G401.6 (cell line): ENCODE results near the gene MSI2.

Experiments used
- FAIRE-seq: peaks from 2 replicates; lab custom pipeline; 2012; peaks lifted over from hg19 to GRCh38; lab: Jason Lieb, UNC

The MSI2 gene

GRCh38 chr17:57691939-57692338, 435.6 kb downstream of the MSI2 start:
- no peak for FAIRE-seq

- no peak for FAIRE-seq
These were observed 436.4 kb downstream of the MSI2 start for GRCh38 chr17:57692770-57693169.

- FAIRE-seq, result no peak
These were observed 437.7 kb downstream of the MSI2 start for GRCh38 chr17:57694051-57694450.

DNA sequence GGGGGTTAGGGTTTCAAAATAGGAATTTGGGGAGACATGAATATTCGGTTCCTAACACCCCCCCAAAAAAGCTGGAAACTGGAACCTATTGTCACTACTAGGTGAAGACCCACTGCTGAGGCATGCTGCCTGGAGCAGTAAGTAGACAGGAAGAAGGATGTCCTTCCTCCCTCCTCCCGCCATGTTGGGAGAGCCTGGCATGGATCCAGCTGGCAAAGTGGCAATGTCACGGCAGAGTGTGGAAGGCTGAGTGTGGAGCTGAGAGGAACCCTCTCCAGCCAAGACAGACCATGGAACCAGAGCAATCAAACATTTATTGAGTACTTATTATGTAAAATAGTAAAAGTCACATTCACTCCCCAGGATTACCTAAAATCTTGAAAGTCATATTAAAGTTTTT, 439.7 kb downstream of the MSI2 start:
- FAIRE-seq, result no peak

DNA sequence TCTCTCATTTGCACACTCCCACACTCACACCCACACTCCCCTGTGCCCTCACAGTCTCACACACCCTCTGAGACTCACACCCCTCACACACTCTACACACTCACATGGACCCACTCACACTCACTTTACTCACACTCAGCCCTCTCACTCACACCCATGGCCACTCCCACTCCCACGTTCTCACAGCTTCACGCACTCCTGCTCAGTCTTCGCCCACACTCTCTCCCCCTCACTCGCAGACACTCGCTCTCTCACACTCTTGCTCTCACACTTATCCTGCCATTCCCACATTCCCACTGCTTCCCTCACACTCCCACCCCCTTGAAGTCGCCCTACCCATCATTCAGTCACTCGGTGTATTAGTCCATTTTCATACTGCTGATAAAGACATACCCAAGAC, 440.9 kb downstream of the MSI2 start:
- FAIRE-seq, result no peak

DNA sequence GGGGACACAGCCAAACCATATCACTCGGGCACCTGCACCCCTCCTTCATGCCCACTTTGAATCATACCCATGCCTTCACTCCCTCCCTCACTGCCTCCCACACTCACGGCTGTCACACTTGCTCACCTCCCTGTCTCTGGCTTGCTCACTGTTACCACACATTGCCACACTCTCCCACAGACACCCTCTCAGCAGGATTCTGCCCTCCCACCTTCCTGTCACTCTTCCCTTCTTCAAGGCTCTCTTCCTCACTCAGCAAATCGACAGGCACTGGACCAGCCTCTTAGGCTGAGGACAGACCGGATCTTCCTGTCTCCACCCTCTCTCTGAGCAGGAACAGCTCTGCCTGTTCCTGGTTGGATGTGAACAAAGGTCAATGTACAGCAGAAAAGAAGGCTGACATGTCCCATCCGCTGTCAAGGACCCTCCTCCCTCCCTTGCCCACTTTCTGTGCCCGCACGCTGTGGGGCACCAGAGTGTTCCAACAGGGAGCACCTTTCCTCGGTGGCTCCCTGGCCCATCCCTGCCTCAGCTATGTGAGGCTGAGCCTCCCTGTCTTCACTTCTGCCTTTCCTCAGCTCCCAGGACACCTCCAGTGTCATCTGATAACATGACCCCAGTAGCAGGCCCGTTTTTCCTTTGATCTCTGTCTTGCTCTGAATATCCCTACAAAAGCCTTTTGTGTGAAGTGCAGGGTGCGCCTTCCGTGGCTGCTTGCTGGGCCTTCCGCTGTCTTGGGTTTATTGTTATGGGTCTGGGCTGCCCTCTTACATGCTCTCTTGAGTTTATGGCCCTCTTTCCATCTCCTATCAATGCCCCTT, 441.8 kb downstream of the MSI2 start:
- FAIRE-seq, result no peak

DNA sequence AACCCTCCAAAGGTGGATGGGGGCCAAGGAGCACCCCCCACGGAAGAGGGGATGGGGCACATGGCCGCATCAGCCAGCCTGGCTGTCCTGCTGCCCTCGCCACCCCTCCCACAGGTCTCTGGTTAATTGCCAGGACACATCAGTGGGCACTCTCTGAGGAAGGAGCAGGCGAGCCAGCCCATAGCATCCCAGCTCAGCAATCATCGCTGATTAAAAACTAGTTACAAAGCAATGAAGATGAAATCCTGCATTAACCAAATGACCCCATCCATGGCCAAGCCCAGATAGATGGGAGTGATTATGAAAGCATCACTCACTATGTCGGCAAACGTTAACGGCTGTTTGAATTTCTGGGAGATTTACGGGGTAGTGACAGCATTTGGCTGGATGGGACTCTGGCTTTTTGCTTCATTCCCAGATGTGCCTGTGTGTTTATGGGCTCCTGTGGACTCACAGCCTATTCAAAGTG, 443.5 kb downstream of the MSI2 start:
- FAIRE-seq, result no peak

DNA sequence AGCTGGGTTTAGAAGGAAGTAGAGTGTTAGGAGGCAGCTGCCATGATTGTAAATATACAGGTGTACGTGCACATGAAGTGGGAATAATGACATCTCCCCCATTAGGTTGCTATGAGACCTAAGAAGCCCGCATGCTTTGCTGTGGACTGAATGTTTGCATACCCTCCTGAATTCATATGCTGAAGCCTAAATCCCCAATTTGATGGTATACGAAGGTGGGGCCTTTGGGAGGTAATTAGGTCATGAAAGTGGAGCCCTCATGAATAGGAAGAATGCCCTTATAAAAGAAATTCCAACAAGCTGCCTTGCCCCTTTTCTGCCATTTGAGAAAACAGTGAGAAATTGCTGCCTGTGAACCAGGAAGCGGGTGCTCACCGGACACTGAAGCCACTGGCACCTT, 444.8 kb downstream of the MSI2 start:
- FAIRE-seq, result no peak

DNA sequence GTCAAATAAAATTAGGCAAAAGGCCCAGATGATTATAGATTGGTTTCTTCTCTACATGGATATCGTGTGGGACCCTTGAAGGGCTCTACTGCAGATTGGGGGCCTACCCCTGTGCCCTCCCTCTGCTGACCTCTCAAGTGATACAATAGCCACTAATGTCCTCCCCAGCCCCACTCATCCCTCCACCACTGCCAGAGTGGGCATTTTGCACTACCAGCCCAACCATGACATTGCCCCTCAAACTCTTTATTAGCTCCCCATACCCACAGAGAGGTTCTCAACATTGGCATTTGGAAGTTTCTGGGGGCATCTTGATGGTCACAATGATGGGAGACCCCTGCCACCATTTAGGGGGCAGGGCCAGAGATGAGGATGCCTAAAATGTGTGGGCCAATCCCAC, 446.9 kb downstream of the MSI2 start:
- FAIRE-seq, result no peak

GRCh38 chr17:57704448-57704847, 448.1 kb downstream of the MSI2 start:
- FAIRE-seq, result no peak

DNA sequence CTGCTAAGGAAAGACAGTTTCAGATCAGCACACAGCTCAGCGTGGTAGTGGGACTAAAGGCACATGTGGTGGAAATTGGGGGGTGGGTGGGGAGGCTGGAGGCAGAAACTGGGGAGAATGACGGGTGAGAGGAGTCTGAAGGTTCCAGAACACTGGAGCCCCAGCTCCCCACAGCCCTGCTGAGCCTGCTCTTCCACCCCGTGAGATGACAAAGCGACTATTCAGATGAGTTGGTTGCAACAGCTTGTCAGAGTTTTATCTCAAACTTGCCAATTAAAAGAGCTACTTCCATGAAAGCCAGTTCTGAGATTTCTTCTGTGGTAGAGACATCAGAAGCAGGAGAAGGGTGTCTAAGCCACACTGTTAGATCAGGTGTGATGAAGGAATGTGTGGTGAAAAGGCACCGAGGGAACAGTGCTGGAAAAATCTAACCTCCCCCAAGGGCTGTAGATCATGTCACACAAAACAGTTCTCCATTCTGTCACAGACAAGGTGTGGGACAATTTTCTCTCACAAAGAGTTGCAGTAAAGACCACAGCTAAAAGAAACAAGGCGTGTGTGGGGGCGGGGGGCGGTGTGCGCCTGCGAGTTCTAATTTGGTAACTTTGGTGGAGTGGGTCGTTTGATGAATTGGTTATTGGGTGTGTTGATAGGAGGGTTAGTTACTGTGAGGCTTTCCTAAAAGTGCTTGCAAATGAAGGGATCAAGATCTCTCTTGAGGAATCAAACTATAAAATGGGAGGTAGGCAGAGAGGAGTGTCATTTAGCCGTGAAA, 449.8 kb downstream of the MSI2 start:
- FAIRE-seq, result no peak

DNA sequence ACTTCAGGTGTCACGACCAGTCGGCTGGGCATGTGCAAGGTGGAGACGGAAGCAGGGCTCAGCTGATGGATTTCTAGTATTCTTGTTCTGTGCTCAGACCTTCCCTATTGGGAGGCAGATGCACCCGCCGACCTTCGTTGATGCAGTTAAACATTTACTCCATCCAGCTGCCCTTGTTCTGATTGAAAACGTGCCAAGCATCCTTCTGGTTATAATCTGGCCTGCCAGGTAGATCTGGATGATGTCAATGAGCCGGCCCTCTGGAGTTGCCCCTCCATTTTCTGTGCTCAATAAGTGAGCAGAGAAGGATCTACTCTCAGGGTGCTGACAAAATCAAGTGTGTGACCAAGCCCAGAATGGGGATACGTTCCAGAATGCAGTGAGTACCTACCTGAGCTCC, 450.4 kb downstream of the MSI2 start:
- FAIRE-seq, result no peak

DNA sequence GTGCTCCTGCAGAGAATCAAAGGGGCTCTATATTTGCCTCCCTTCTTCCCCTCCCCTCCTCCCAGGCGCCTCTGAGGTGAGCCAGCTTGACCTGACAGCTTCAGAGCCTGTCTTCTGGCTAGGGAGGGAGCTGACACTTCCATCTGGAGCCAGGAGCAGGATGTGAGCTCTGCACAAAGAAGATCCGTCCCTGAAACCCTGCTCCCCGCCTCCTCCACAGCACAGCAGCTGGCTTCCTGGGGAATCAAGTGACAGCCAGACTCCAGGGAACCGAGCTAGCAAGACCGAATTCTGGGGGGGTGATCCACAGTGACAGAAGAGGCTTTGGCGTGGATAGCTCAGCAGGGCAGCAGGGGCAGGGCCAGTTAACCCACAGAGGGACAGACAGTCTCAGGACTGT, 451.6 kb downstream of the MSI2 start:
- FAIRE-seq, result no peak

DNA sequence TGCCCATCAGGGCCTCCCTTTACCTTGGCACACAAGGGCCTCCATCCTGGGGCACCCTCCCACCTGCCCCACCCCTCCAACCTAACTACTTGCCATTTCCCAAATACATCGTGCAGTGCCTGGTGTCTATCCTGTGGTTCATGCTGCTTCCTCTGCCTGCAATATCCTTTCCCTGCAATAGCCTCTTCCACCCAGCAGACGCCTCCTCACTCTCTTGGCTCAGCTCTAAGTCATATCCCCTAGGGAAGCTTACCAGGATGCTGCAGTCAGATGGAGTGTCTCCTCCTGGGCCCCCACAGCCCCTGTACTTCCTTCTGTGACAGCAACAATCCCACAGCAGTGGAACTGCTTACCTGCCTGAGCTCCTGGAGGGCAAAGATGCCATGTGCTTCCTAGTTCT, 452.1 kb downstream of the MSI2 start:
- no peak for FAIRE-seq

GRCh38 chr17:57713140-57713539, 456.8 kb downstream of the MSI2 start:
- FAIRE-seq, result no peak

DNA sequence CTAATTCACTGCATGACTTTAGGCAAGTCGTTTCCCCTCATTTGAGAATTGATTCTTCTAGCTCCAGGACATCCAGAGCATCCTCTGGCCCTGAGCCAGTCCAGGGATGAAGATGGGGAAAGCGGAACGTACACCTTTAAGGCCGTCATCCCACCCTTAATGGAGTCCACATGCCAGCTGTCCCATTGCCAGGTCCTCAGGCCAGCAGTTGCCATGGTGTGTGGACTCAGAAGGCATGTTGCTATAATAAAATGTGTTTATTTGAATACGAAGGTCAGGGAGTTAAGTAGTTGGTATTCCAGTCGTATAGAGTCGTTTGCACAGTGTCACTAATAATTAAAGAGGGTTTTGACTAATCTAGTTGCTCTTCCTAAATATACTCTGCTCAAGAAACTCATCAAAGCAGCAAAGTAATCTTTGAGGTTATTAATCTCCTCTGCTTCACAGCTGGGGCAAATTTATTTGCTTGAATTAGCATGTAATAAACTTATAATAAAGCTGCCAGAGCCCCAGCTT, 458.4 kb downstream of the MSI2 start:
- FAIRE-seq, result no peak

DNA sequence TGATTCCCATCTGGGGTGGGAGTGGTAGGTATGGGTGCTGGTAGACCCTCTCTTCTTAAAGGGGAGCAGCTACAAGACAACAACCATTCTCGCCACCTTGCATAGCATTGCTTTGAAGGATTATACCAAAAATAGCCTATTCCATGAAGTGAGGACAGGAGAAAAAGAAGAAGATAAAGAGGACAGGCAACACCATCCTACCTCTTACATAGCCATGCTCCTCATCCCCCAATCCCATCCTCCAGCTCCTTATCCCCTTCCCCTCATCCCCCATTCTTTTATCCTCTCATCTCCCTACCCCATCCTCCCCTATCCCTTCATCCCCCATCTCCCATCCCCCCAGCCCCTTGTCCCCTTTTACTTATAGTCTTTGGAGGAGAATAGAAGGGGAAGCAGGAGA, 459.7 kb downstream of the MSI2 start:
- no peak for FAIRE-seq

GRCh38 chr17:57718878-57719277, 462.6 kb downstream of the MSI2 start:
- no peak for FAIRE-seq

- FAIRE-seq, result no peak
These were observed 464.2 kb downstream of the MSI2 start for GRCh38 chr17:57720386-57721035.

DNA sequence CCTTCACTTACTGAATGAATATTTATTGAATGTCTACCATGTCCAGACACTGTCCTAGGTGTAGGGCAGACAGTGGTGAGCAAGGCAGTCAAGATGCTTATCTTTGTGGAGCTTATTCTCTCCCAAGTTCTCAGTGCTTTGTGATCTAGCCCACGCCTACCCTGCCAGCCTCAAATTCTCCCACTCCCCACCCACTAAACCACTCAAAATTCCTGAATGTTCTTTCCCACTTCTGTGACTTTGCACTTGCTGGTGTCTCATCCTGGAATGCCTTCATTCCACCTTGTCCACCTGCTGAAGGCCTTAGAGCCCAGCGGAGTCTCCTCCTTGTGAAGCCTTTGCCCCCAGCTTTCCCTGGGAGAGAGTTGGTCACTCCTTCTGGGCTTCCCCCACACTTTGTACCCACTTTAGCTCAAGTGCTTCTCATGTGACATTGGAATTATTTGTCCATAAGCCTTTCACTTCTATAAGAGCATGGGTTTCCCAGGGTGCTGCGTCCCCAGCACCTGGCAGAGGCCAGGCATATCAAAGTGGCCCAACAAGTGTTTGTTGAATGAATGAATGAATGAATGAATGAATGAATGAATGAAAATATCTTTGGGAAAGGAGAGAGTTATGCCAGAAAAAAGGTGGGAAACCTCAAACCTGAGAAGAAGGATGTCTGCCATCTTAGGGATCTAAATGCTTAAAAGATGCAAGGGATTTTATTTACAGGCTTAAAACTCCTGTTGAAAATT, 465.8 kb downstream of the MSI2 start:
- no peak for FAIRE-seq

GRCh38 chr17:57722704-57723043, 466.4 kb downstream of the MSI2 start:
- FAIRE-seq, result no peak

DNA sequence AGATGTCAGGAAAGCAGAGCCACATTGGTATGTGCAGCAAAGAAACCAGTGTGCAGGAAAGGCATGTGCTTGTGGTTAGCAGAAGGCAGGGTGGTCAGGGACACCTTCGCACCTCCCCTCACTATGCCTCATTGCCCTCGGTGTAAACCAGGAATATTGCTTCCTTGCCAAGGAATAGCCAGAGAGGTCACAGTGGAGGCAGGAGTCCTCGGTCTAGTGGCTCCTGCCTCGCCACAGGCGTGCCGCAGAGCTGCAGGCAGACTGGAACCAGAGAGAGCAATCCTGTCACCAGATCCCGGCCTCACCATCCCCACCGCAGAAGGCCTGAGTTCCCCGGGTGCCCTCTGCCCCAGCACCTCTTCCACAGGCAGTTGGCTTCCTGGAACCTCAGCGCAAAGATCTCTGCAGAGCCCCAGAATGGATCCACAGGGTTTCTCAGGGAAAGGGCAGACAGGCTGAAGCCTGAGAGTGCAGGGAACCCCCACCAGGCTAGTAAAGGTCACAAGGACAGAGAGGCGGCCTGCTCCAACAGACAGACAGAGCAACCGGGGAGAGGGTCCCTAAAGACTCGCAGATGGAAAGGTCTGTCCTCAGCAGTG, 467.2 kb downstream of the MSI2 start:
- no peak for FAIRE-seq
